Gastroesophageal sphincter (tissue), 4 donors: ENCODE data around the gene DDAH2. TPM values are rescaled to one million over a fixed set of nuclear protein-coding genes. Genes with fewer than 3 reads are reported as not detected.

Experiments used
- ATAC-seq: fragments of 150-250 bp; one replicate; pipeline ENCODE4 v1.9.1; 2016; ENCODE audit warnings: mild to moderate bottlenecking, moderate library complexity
- H3K27ac ChIP-seq, 4 donors: fragments of 200-600 bp; sonication (generic) in 3 of 4; 1 replicate in 3 of 4; 2 replicates in 1 of 4; pipeline ENCODE4 v1.5.1; 2016 to 2019
- H3K27me3 ChIP-seq: fragments of 200-600 bp; sonication (generic); one replicate; pipeline ENCODE4 v1.5.1; 2019
- H3K36me3 ChIP-seq, 2 donors: fragments of 200-600 bp; sonication (generic); one replicate each; pipeline ENCODE4 v1.5.1; 2019; ENCODE audit warnings: control low read depth in 1 of 2
- H3K4me1 ChIP-seq, 3 donors: fragments of 200-600 bp; sonication (generic); 1 replicate in 2 of 3; 2 replicates in 1 of 3; pipeline ENCODE4 v1.5.1; 2016 to 2019; ENCODE audit warnings: control low read depth in 2 of 3
- H3K4me3 ChIP-seq, 2 donors: fragments of 200-600 bp; sonication (generic); one replicate each; pipeline ENCODE4 v1.5.1; 2019; ENCODE audit warnings: mild to moderate bottlenecking in 1 of 2, moderate library complexity in 1 of 2
- H3K9me3 ChIP-seq, 3 donors: fragments of 200-600 bp; sonication (generic); one replicate each; pipeline ENCODE4 v1.5.1; 2017 to 2019; ENCODE audit warnings: control low read depth in 2 of 3
- EP300 ChIP-seq: sonication (generic); formaldehyde crosslinking; IDR thresholded peaks from one replicate; pipeline ENCODE4 v1.6.1; 2017; ENCODE audit warnings: antibody characterized with exemption, mild to moderate bottlenecking
- POLR2A ChIP-seq, 2 donors: fragments of 450-650 bp; IDR thresholded peaks; one replicate each; pipeline ENCODE4 v1.6.1; 2017; ENCODE audit warnings: antibody characterized with exemption in 2 of 2, mild to moderate bottlenecking in 2 of 2, moderate library complexity in 1 of 2
- POLR2AphosphoS5 ChIP-seq: sonication (generic); formaldehyde crosslinking; IDR thresholded peaks from one replicate; pipeline ENCODE4 v1.6.1; 2017; ENCODE audit warnings: antibody characterized with exemption
- WGBS, 2 donors: methylation state at CpG; one replicate each; pipeline ENCODE4 v1.1.5; 2018; ENCODE audit warnings: low coverage in 1 of 2; 5-methylcytosine and 5-hydroxymethylcytosine counted together
- total RNA-seq, 4 donors: library from RNA; depleted of rRNA; stranded (reverse); fragments of >200 nt; gene quantifications; one replicate each; pipeline ENCODE4 v1.1.0, GENCODE V29; 2016
- TF ChIP-seq, protein P1 (sequence below), 4 experiments: fragments of 200-600 bp in 2 of 4; fragments of 450-650 bp in 2 of 4; sonication (generic) in 1 of 4; IDR thresholded peaks; one replicate each; pipeline ENCODE4 v1.5.1; 2017 to 2019; ENCODE audit warnings: antibody characterized with exemption in 4 of 4, mild to moderate bottlenecking in 2 of 4, moderate library complexity in 2 of 4

The DDAH2 gene
- total RNA-seq, 4 donors from 2014 or later = 75.6 to 127 (median 99.0) TPM

GRCh38 chr6:31734821-31735406 is 5.8 kb upstream of the DDAH2 start:
- WGBS, 2 donors = 0% methylated on average over 1 to 14 of the region's 18 CpGs
- Histone ChIP-seq H3K4me3 (peak overlapping the region; percentile 61 to 71), H3K9me3 (no peaks in the 10 kb centered on the region), H3K27me3 (no peaks in the 10 kb centered on the region), H3K36me3 (peaks cover 0 to 38% of the 10 kb centered on the region in 2 donors), H3K27ac (peak overlapping the region; percentile 79 to 93 (median 91)), H3K4me1 (peaks cover 3 to 81% (median 26%) of the 10 kb centered on the region in 3 donors)
- TF ChIP-seq POLR2AphosphoS5 (no peak), POLR2A (IDR thresholded peaks at IDR 0.05) (peak in 1 of 2 donors; percentile 16)
- ATAC-seq = no peak

GRCh38 chr6:31734247-31734820 is 5.2 kb upstream of the DDAH2 start:
- H3K9me3 ChIP-seq = no peaks in the 10 kb centered on the region
- peak overlapping the region; percentile 61 to 71 for H3K4me3 ChIP-seq
- H3K36me3 ChIP-seq = peaks cover 0 to 38% of the 10 kb centered on the region in 2 donors
- peaks cover 1 to 78% (median 25%) of the 10 kb centered on the region in 3 donors for H3K4me1 ChIP-seq
- 0 to 10% methylated on average over 2 of the region's 2 CpGs for WGBS, 2 donors
- no peak for TF ChIP-seq EP300
- TF ChIP-seq, protein P1, sequence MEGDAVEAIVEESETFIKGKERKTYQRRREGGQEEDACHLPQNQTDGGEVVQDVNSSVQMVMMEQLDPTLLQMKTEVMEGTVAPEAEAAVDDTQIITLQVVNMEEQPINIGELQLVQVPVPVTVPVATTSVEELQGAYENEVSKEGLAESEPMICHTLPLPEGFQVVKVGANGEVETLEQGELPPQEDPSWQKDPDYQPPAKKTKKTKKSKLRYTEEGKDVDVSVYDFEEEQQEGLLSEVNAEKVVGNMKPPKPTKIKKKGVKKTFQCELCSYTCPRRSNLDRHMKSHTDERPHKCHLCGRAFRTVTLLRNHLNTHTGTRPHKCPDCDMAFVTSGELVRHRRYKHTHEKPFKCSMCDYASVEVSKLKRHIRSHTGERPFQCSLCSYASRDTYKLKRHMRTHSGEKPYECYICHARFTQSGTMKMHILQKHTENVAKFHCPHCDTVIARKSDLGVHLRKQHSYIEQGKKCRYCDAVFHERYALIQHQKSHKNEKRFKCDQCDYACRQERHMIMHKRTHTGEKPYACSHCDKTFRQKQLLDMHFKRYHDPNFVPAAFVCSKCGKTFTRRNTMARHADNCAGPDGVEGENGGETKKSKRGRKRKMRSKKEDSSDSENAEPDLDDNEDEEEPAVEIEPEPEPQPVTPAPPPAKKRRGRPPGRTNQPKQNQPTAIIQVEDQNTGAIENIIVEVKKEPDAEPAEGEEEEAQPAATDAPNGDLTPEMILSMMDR (IDR thresholded peaks at IDR 0.05) = no peak
- no peak for TF ChIP-seq POLR2AphosphoS5
- no peak for TF ChIP-seq POLR2A (IDR thresholded peaks at IDR 0.05)
- peak overlapping the region; percentile 79 to 93 (median 91) for H3K27ac ChIP-seq
- no peaks in the 10 kb centered on the region for H3K27me3 ChIP-seq
- no peak for ATAC-seq

GRCh38 chr6:31733734-31734133 is 4.6 kb upstream of the DDAH2 start:
- H3K27ac ChIP-seq = peak overlapping the region in 3 of 4 donors; percentile 90 to 93 (median 92)
- peaks cover 0 to 77% (median 24%) of the 10 kb centered on the region in 3 donors for H3K4me1 ChIP-seq
- 58 to 85% methylated on average over 2 of the region's 4 CpGs for WGBS, 2 donors
- H3K4me3 ChIP-seq = no peak overlapping the region
- TF ChIP-seq EP300 (no peak), POLR2AphosphoS5 (no peak), POLR2A (IDR thresholded peaks at IDR 0.05) (no peak)
- TF ChIP-seq, protein P1 (IDR thresholded peaks at IDR 0.05) = no peak
- H3K27me3 ChIP-seq = no peaks in the 10 kb centered on the region
- ATAC-seq = no peak
- H3K36me3 ChIP-seq = peaks cover 0 to 38% of the 10 kb centered on the region in 2 donors
- H3K9me3 ChIP-seq = no peaks in the 10 kb centered on the region

- 54 to 71% methylated on average over 2 to 3 of the region's 3 CpGs for WGBS, 2 donors
Observed at GRCh38 chr6:31732029-31732428, 2.9 kb upstream of the DDAH2 start.

DNA sequence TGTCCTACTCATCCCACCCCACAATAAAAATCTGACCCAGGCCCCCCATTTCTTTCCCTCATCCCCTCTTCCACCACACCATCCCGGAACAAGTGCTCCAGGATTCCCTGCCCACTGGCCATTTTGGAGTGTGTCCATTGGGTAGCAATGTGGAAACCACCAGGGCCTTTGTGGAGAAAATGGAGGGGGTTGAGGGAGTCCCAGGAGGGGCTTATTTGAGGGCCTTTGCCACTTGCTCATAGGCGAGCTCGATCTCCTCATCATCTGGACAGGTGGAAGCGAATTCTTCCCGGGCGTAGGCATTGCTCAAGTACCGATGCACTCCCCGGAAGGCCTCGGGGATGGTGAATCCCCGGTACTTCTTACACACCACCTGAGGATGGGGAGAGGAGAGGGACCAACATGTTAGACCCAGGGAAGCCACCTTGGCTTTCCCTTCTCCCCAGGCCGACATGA is 1.6 kb upstream of the DDAH2 start:
- TF ChIP-seq, protein P1 (IDR thresholded peaks at IDR 0.05) = no peak
- Histone ChIP-seq H3K4me1 (peaks cover 0 to 79% (median 31%) of the 10 kb centered on the region in 3 donors), H3K27me3 (no peaks in the 10 kb centered on the region), H3K9me3 (no peaks in the 10 kb centered on the region), H3K36me3 (peaks cover 0 to 64% of the 10 kb centered on the region in 2 donors), H3K27ac (peak overlapping the region; percentile 94 to 99 (median 96)), H3K4me3 (peak overlapping the region in 1 of 2 donors; percentile 80)
- no peak for ATAC-seq
- WGBS, 2 donors = 84% methylated on average over 4 of the region's 11 CpGs; no CpG with 5 or more reads in 1 of the 2 donors

More at GRCh38 chr6:31732029-31732428, 2.9 kb upstream of the DDAH2 start:
- H3K36me3 ChIP-seq = peaks cover 0 to 50% of the 10 kb centered on the region in 2 donors
- no peak overlapping the region for H3K4me3 ChIP-seq
- TF ChIP-seq EP300 (no peak), POLR2A (IDR thresholded peaks at IDR 0.05) (no peak), POLR2AphosphoS5 (no peak)
- TF ChIP-seq, protein P1 (IDR thresholded peaks at IDR 0.05) = no peak
- ATAC-seq = no peak
- no peaks in the 10 kb centered on the region for H3K9me3 ChIP-seq
- peak overlapping the region in 2 of 4 donors; percentile 20 to 98 for H3K27ac ChIP-seq
- H3K27me3 ChIP-seq = no peaks in the 10 kb centered on the region
- H3K4me1 ChIP-seq = peaks cover 0 to 79% (median 35%) of the 10 kb centered on the region in 3 donors
